Measurements from ENCODE around the gene SESN1.

SESN1 gene

DNA sequence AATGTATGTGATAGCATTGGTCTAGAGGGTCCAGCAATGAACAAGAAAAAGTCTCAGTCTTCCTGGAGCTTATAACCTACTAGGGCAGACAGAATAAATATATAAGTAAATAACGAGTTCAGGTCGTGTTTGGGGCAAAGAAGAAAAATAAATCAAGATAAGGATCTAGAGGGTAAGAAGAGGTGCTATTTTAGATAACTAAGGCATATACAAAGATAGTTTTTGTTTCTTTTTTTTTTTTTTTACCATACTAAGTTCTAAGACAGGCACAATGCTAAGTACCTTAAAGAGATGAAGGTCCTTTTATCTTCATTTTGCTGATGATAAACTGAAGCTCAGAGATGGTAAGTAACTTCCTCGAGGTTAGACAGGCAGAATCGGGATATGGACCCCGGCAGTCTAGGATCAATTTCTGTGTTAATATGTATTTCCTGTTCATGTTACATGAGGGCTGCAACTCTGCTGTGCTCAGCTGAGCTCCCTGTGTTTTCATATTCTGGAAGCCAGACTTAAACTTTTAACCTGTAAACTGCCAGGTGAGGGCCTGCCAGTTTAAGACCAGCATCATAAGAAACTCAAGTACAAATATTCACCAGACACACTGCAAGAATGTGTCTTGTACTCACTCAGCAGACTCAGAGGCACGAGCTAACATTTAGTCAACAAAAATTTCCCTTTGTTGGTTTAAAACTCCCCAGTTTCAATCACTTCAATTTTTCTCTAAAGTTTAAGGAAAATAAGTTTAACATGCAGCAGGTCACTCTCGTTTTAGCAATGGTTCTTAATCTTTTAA, 23.3 kb downstream of the SESN1 start:
- H3K27me3 ChIP-seq (replicated peaks): no peaks in the 10 kb centered on the region
- no peak overlapping the region for H3K4me3 ChIP-seq (ENCODE audit: low read depth, low read length)
- no peaks in the 10 kb centered on the region for H3K36me3 ChIP-seq (replicated peaks)
- no peak for DNase-seq
- TF ChIP-seq, protein P1, sequence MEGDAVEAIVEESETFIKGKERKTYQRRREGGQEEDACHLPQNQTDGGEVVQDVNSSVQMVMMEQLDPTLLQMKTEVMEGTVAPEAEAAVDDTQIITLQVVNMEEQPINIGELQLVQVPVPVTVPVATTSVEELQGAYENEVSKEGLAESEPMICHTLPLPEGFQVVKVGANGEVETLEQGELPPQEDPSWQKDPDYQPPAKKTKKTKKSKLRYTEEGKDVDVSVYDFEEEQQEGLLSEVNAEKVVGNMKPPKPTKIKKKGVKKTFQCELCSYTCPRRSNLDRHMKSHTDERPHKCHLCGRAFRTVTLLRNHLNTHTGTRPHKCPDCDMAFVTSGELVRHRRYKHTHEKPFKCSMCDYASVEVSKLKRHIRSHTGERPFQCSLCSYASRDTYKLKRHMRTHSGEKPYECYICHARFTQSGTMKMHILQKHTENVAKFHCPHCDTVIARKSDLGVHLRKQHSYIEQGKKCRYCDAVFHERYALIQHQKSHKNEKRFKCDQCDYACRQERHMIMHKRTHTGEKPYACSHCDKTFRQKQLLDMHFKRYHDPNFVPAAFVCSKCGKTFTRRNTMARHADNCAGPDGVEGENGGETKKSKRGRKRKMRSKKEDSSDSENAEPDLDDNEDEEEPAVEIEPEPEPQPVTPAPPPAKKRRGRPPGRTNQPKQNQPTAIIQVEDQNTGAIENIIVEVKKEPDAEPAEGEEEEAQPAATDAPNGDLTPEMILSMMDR (IDR thresholded peaks at IDR 0.05; ENCODE audit: low read depth, low read length, missing control alignments): no peak
- in situ Hi-C loops (cut with HindIII; ENCODE audit: low pct_ligation_motif_present, low sequenced_read_pairs): no loop called here
- H3K27ac ChIP-seq: no peak overlapping the region

DNA sequence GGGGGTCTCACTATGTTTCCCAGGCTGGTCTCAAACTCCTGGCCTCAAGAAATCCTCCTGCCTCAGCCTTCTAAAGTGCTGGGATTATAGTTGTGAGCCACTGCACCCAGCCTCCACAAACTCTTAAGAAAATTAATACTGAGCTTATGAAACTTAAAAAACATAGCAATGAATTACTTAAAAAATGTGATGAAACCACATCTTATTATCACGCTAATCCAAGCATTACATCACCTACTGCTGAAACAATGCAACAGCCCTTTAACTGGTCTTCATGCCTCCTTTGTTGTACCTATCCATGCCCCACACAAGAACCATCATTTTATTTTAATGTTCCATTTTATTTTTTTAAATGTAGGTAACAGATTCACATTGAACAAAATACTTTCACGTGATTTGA, 24.9 kb downstream of the SESN1 start:
- H3K27me3 ChIP-seq (replicated peaks): no peaks in the 10 kb centered on the region
- no peak overlapping the region for H3K4me3 ChIP-seq (ENCODE audit: low read depth, low read length)
- TF ChIP-seq, protein P1 (IDR thresholded peaks at IDR 0.05; ENCODE audit: low read depth, low read length, missing control alignments): no peak
- no peaks in the 10 kb centered on the region for H3K36me3 ChIP-seq (replicated peaks)
- in situ Hi-C loops (cut with HindIII; ENCODE audit: low pct_ligation_motif_present, low sequenced_read_pairs): no loop called here
- H3K27ac ChIP-seq: no peak overlapping the region
- DNase-seq: no peak

DNA sequence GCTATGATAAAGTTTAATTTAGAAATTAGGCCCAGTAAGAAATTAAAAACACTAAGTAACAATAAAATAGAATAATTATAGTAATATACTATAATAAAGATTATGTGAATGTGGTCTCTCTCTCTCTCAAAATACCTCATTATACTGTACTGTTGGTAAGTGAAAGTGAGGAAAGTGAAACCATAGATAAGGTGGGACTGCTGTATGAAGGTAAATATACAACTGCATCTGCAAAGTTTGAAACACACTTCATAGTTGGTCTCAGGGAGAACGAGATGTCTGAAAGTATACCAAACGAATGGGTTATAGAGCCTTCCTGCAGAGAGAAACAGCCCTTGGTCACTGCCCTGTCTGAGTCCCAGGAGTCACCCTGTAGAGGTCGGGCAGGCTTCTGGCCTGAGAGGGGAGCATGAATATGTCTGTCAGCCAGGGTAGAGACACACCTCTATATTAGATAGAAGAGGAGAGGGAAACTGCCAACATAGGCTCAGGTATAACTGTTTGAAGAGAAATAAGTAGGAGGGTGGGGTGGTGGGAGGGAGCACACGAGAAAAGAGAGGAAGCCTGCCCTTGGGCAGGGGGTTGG, 31.8 kb downstream of the SESN1 start:
- TF ChIP-seq, protein P1 (IDR thresholded peaks at IDR 0.05; ENCODE audit: low read depth, low read length, missing control alignments): no peak
- H3K27ac ChIP-seq: no peak overlapping the region
- no peaks in the 10 kb centered on the region for H3K27me3 ChIP-seq (replicated peaks)
- in situ Hi-C loops (cut with HindIII; ENCODE audit: low pct_ligation_motif_present, low sequenced_read_pairs): no loop called here
- H3K4me3 ChIP-seq (ENCODE audit: low read depth, low read length): no peak overlapping the region
- no peaks in the 10 kb centered on the region for H3K36me3 ChIP-seq (replicated peaks)
- DNase-seq: no peak

DNA sequence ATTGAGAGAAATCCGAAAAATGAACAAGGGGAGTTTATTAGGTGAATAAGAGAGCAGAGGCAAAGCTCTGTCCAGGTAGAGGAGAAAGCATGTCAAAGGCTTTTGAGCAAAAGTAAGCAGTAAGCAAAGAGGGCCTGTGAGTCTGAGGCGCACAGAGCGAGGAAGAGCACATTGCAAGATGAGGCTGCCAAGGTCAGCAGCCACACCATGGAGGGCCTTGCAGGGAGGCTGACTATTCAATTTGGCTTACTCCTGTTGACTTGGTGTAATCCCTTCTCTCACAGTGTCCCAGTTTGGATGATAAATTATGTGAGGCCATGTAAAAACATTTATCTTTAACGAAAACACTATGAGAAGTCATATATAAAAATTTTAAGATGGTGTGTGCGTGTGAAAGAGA, 32.4 kb downstream of the SESN1 start:
- TF ChIP-seq, protein P1 (IDR thresholded peaks at IDR 0.05; ENCODE audit: low read depth, low read length, missing control alignments): no peak
- no peak for DNase-seq
- in situ Hi-C loops (cut with HindIII; ENCODE audit: low pct_ligation_motif_present, low sequenced_read_pairs): no loop called here
- H3K4me3 ChIP-seq (ENCODE audit: low read depth, low read length): no peak overlapping the region
- no peaks in the 10 kb centered on the region for H3K36me3 ChIP-seq (replicated peaks)
- H3K27me3 ChIP-seq (replicated peaks): no peaks in the 10 kb centered on the region
- no peak overlapping the region for H3K27ac ChIP-seq

DNA sequence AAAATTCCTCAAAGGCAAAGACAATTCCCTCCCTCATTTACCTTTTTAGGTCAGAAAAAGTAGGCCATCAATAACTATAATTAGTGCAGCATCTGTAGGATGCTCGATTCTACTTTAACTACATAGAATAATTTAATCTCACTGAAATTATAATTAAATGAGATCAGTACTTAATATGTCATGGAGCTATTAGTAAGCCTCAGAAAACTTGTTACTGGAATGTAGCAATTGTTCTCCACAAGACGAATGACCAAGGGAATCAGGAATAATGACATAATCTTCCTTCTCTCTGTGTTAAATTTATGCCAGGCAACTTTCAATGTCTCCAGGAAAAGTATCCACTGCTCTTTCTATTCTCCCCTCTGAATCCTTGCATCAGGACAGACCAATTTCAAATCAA, 34.1 kb downstream of the SESN1 start:
- no peak overlapping the region for H3K27ac ChIP-seq
- no peak for DNase-seq
- TF ChIP-seq, protein P1 (IDR thresholded peaks at IDR 0.05; ENCODE audit: low read depth, low read length, missing control alignments): no peak
- in situ Hi-C loops (cut with HindIII; ENCODE audit: low pct_ligation_motif_present, low sequenced_read_pairs): no loop called here
- H3K27me3 ChIP-seq (replicated peaks): no peaks in the 10 kb centered on the region
- no peak overlapping the region for H3K4me3 ChIP-seq (ENCODE audit: low read depth, low read length)
- no peaks in the 10 kb centered on the region for H3K36me3 ChIP-seq (replicated peaks)
